IMR-90 (cell line): ENCODE data around the gene RTN3. TPM values are rescaled to one million over a fixed set of nuclear protein-coding genes. Genes with fewer than 3 reads are reported as not detected.

ENCODE experiments used
- ATAC-seq: fragments of 200-7000 bp; cut with Tn5 transposase; 2 replicates; pipeline ENCODE4 v1.9.1; 2020; ENCODE audit warnings: low read depth, mild to moderate bottlenecking, moderate library complexity
- BruUV-seq: library from RNA; stranded (reverse); fragments of 400-500 nt; replicated peaks from 2 replicates; lab custom pipeline; 2021; lab: Mats Ljungman, UMichigan
- CTCF ChIA-PET: fragments of 300-600 bp; formaldehyde crosslinking; extraction: SDS; loops from one replicate; lab custom pipeline; 2021; ENCODE audit warnings: antibody characterized with exemption; lab: Yijun Ruan, JAX
- POLR2A ChIA-PET: fragments of 300-600 bp; sonication (Branson Sonifier 250); formaldehyde crosslinking; loops from one replicate; lab custom pipeline; 2022; ENCODE audit warnings: antibody characterized with exemption; ENCODE audit not compliant: unreplicated experiment; lab: Charles Lee
- DNase-seq: peaks from one replicate; pipeline ENCODE4 v3.0.0; 2013
- H2AFZ ChIP-seq: replicated peaks from 2 replicates; pipeline ENCODE3; 2013; ENCODE audit warnings: low read length, mild to moderate bottlenecking; ENCODE audit not compliant: poor library complexity
- H2AK5ac ChIP-seq: 2 replicates; pipeline ENCODE4 v1.6.1; 2013; ENCODE audit warnings: low read depth, low read length, inconsistent platforms
- H2AK9ac ChIP-seq: replicated peaks from 2 replicates; pipeline ENCODE3; 2013; ENCODE audit warnings: mild to moderate bottlenecking, low read depth, low read length, moderate library complexity; ENCODE audit not compliant: poor library complexity
- H2BK120ac ChIP-seq: 2 replicates; pipeline ENCODE4 v1.6.1; 2013; ENCODE audit warnings: low read depth, low read length, inconsistent platforms
- H2BK15ac ChIP-seq: 3 replicates; pipeline ENCODE4 v1.6.1; 2013; ENCODE audit warnings: low read depth, low read length, inconsistent platforms
- H2BK20ac ChIP-seq: 2 replicates; pipeline ENCODE4 v1.6.1; 2013; ENCODE audit warnings: low read depth, mild to moderate bottlenecking, inconsistent platforms, low read length, moderate library complexity
- H2BK5ac ChIP-seq: 2 replicates; pipeline ENCODE4 v1.6.1; 2013; ENCODE audit warnings: mild to moderate bottlenecking, low read depth, low read length, inconsistent platforms; ENCODE audit not compliant: poor library complexity, severe bottlenecking
- H3K14ac ChIP-seq: replicated peaks from 2 replicates; pipeline ENCODE4 v1.6.1; 2013; ENCODE audit warnings: low read depth, low read length, inconsistent platforms
- H3K18ac ChIP-seq: 2 replicates; pipeline ENCODE4 v1.6.1; 2013; ENCODE audit warnings: low read depth, low read length, control low read depth
- H3K23ac ChIP-seq: 2 replicates; pipeline ENCODE4 v1.6.1; 2013; ENCODE audit warnings: low read depth, low read length, inconsistent platforms
- H3K27ac ChIP-seq: 2 replicates; pipeline ENCODE4 v1.5.1; 2013; ENCODE audit warnings: mild to moderate bottlenecking, control low read depth, low read length; ENCODE audit not compliant: insufficient read depth
- H3K27me3 ChIP-seq: 2 replicates; pipeline ENCODE4 v1.6.1; 2013; ENCODE audit warnings: low read length; ENCODE audit not compliant: control insufficient read depth, insufficient read depth
- H3K36me3 ChIP-seq: 2 replicates; pipeline ENCODE4 v1.6.1; 2013; ENCODE audit warnings: low read length, mixed read lengths; ENCODE audit not compliant: control insufficient read depth, insufficient read depth
- H3K4ac ChIP-seq: 2 replicates; pipeline ENCODE4 v1.6.1; 2013; ENCODE audit warnings: low read depth, low read length, inconsistent platforms
- H3K4me1 ChIP-seq: 2 replicates; pipeline ENCODE4 v1.6.1; 2013; ENCODE audit warnings: low read length, mixed read lengths; ENCODE audit not compliant: control insufficient read depth, insufficient read depth
- H3K4me2 ChIP-seq: 2 replicates; pipeline ENCODE4 v1.6.1; 2013; ENCODE audit warnings: low read depth, mild to moderate bottlenecking, control low read depth, low read length, moderate library complexity
- H3K4me3 ChIP-seq: 2 replicates; pipeline ENCODE4 v1.5.1; 2013; ENCODE audit warnings: low read depth, mild to moderate bottlenecking, control low read depth, low read length, moderate library complexity; ENCODE audit not compliant: insufficient read depth
- H3K56ac ChIP-seq: 2 replicates; pipeline ENCODE4 v1.6.1; 2013; ENCODE audit warnings: low read length, inconsistent platforms; ENCODE audit not compliant: insufficient read depth; ENCODE audit errors: extremely low read depth
- H3K79me1 ChIP-seq, 2 experiments: 2 replicates each; pipeline ENCODE4 v1.6.1; 2013; ENCODE audit warnings: low read length in 2 of 2, inconsistent platforms in 1 of 2, low read depth in 1 of 2
- H3K9ac ChIP-seq: 2 replicates; pipeline ENCODE4 v1.6.1; 2013; ENCODE audit warnings: low read depth, low read length, control low read depth
- H3K9me1 ChIP-seq: 2 replicates; pipeline ENCODE4 v1.6.1; 2013; ENCODE audit warnings: low read length, inconsistent platforms; ENCODE audit not compliant: insufficient read depth
- H3K9me3 ChIP-seq: 2 replicates; pipeline ENCODE4 v1.6.1; 2013; ENCODE audit warnings: low read length; ENCODE audit not compliant: control insufficient read depth, insufficient read depth
- H4K20me1 ChIP-seq: 2 replicates; pipeline ENCODE4 v1.6.1; 2013; ENCODE audit warnings: low read length, inconsistent platforms; ENCODE audit not compliant: insufficient read depth
- H4K5ac ChIP-seq: 2 replicates; pipeline ENCODE4 v1.6.1; 2013; ENCODE audit warnings: mild to moderate bottlenecking, low read depth, low read length, control low read depth
- H4K8ac ChIP-seq, 2 experiments: 2 replicates each; pipeline ENCODE4 v1.6.1; 2013; ENCODE audit warnings: low read depth in 2 of 2, low read length in 2 of 2, control low read depth in 1 of 2, inconsistent platforms in 1 of 2
- H4K91ac ChIP-seq: 2 replicates; pipeline ENCODE4 v1.6.1; 2013; ENCODE audit warnings: low read depth, low read length, inconsistent platforms; ENCODE audit not compliant: insufficient read depth
- BHLHE40 ChIP-seq: fragments of 150-350 bp; IDR thresholded peaks from 2 replicates; pipeline ENCODE4 v1.6.1; 2016; ENCODE audit warnings: mild to moderate bottlenecking, low read depth, low read length
- MAZ ChIP-seq: IDR thresholded peaks from 2 replicates; pipeline ENCODE4 v1.6.1; 2012; ENCODE audit warnings: low read depth, mild to moderate bottlenecking, low read length, improper control_type of control experiment, moderate library complexity, borderline replicate concordance
- SMC3 ChIP-seq: fragments of 150-350 bp; IDR thresholded peaks from 2 replicates; pipeline ENCODE4 v1.6.1; 2016; ENCODE audit warnings: low read depth, mild to moderate bottlenecking, antibody characterized with exemption, low read length, moderate library complexity
- WGBS, 2 experiments: methylation state at CpG; one replicate each; pipeline versions ENCODE4 v1.1.5 to v1.1.7; 2013; ENCODE audit warnings: missing lambda C conversion rate in 2 of 2; ENCODE audit not compliant: insufficient read length in 1 of 2; ENCODE audit errors: extremely low coverage in 2 of 2; 5-methylcytosine and 5-hydroxymethylcytosine counted together
- dilution Hi-C: fragments of 300-500 bp; cut with HindIII; formaldehyde crosslinking; loops from one replicate; pipeline ENCODE4 v1.14.3; 2018; ENCODE audit warnings: low sequenced_read_pairs; ENCODE audit not compliant: unreplicated experiment
- in situ Hi-C: fragments of 300-500 bp; cut with MboI; formaldehyde crosslinking; loops from 3 replicates; pipeline ENCODE4 v1.14.3; 2019; ENCODE audit warnings: low sequenced_read_pairs, inconsistent platforms, mixed read lengths
- intact Hi-C: fragments of 100-400 bp; cut with micrococcal nuclease; formaldehyde crosslinking; loops from 2 replicates; pipeline ENCODE4 v1.10.0; 2022
- polyA plus RNA-seq, 3 experiments: library from polyadenylated mRNA; depleted of rRNA; stranded (reverse); fragments of >200 nt; gene quantifications; 2 replicates each; pipeline ENCODE4 v1.2.3, GENCODE V29; 2012; ENCODE audit warnings: low replicate concordance in 1 of 3
- total RNA-seq: library from RNA; depleted of rRNA; stranded (reverse); fragments of >200 nt; gene quantifications from 2 replicates; pipeline ENCODE4 v1.2.3, GENCODE V29; 2012

The RTN3 gene
- total and polyA plus RNA-seq, 2 of the 4 experiments (the other 2 are of a cell fraction): 31.2 to 64.6 TPM

GRCh38 chr11:63660972-63661371 lies 20.3 kb upstream of the RTN3 start:
- Histone ChIP-seq H3K23ac (no peak overlapping the region), H2AFZ (no peak overlapping the region), H3K9ac (no peak overlapping the region), H2BK20ac (no peak overlapping the region), H2BK15ac (no peak overlapping the region), H4K91ac (no peak overlapping the region), H3K27me3 (no peaks in the 10 kb centered on the region), H4K8ac (no peak overlapping the region), H3K9me3 (no peaks in the 10 kb centered on the region), H3K4me3 (no peak overlapping the region), H3K4me1 (peaks cover 12% of the 10 kb centered on the region), H2AK9ac (no peak overlapping the region), H3K56ac (no peak overlapping the region), H2BK5ac (no peak overlapping the region), H3K4me2 (no peak overlapping the region), H4K20me1 (peaks cover 59% of the 10 kb centered on the region), H4K5ac (no peak overlapping the region), H3K14ac (no peak overlapping the region), H3K9me1 (peaks cover 20% of the 10 kb centered on the region), H3K36me3 (peaks cover 4% of the 10 kb centered on the region), H3K79me1 (peaks cover 9 to 66% of the 10 kb centered on the region in 2 experiments), H3K27ac (no peak overlapping the region), H2BK120ac (no peak overlapping the region), H3K18ac (no peak overlapping the region), H2AK5ac (no peak overlapping the region), H3K4ac (no peak overlapping the region)
- intact Hi-C loops (no loop called here), in situ Hi-C loops (loop anchor here (25.0 kb wide), 1 partner anchor 774 kb away; the partner anchor contains the start of gene SLC3A2), dilution Hi-C loops (no loop called here)
- TF ChIP-seq BHLHE40 (no peak), SMC3 (no peak), MAZ (no peak)
- 100% methylated on average over 4 of the region's 8 CpGs; no CpG with 5 or more reads in 1 of the 2 experiments for WGBS, 2 experiments
- no TSS peak for BruUV-seq
- CTCF ChIA-PET: interaction anchor here (0.9 to 1.5 kb wide), 2 partner anchors 9 to 78 kb away, joined by 3 read pairs; no protein-coding TSS in a partner anchor
- ATAC-seq (no peak), DNase-seq (no peak)
- POLR2A ChIA-PET: interaction anchor here (0.6 kb wide), 1 partner anchor 346 kb away, joined by 5 read pairs; no protein-coding TSS in a partner anchor
